Cardiac fibroblast (primary cell): ENCODE data around the gene ATP10A.
"Not testable (repeated sequence)": the region's sequence is repeated elsewhere in the genome, so short reads cannot be mapped to it uniquely, and the experiment has no call there.

Experiments
- DNase-seq, 2 donors: peaks; one replicate each; pipeline versions ENCODE4 v3.0.0 to v3.0.0-alpha.2; 2010; ENCODE audit warnings: low read depth in 2 of 2
- H3K4me3 ChIP-seq, 2 donors: replicated peaks in 1 of 2; 1 replicate in 1 of 2; 2 replicates in 1 of 2; pipeline ENCODE4 v1.5.1; 2011; ENCODE audit warnings: low read depth in 2 of 2, low read length in 2 of 2, mild to moderate bottlenecking in 2 of 2, moderate library complexity in 1 of 2
- TF ChIP-seq, protein P1 (sequence below): IDR thresholded peaks from one replicate; pipeline ENCODE4 v1.5.1; 2011; ENCODE audit warnings: low read depth, mild to moderate bottlenecking, low read length, inconsistent platforms

Gene ATP10A

DNA sequence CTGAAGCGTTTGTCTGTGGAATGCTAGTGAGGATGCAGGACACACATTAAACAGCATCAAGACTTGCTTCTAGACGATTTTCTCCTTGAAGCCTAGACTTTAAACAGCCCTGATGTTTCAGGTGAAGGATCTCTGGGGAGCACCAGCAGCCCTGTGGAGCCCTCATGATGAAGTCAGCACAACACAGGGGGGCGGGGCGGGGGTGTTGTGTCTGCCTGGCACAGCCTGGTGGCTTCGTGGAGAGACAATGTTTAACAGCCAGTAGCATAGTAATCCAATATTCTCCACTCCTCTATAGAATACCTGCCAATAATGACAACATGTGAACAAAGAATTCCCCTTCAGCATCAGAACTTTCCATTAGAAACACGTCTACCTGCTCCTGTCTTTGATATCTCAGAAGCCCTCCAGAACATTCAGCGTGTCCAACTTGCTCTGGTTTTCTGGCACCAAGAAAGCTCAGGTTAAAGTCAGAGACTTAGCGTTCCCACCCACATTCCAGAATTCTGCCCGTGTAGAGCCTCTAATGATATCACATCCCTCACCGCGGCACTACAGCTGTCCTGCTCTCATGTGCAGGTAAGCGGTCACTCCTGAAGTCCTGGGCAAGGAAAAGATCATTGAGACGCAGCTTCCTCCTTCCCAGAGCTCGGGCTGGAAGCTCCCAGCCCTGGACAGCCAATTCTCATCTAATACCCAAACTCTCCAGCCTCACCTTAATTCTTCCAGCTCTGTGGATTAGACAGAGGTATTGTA is 98.0 kb downstream of the ATP10A start:
- no peak for DNase-seq
- TF ChIP-seq, protein P1, sequence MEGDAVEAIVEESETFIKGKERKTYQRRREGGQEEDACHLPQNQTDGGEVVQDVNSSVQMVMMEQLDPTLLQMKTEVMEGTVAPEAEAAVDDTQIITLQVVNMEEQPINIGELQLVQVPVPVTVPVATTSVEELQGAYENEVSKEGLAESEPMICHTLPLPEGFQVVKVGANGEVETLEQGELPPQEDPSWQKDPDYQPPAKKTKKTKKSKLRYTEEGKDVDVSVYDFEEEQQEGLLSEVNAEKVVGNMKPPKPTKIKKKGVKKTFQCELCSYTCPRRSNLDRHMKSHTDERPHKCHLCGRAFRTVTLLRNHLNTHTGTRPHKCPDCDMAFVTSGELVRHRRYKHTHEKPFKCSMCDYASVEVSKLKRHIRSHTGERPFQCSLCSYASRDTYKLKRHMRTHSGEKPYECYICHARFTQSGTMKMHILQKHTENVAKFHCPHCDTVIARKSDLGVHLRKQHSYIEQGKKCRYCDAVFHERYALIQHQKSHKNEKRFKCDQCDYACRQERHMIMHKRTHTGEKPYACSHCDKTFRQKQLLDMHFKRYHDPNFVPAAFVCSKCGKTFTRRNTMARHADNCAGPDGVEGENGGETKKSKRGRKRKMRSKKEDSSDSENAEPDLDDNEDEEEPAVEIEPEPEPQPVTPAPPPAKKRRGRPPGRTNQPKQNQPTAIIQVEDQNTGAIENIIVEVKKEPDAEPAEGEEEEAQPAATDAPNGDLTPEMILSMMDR = no peak
- H3K4me3 ChIP-seq = no peak overlapping the region

DNA sequence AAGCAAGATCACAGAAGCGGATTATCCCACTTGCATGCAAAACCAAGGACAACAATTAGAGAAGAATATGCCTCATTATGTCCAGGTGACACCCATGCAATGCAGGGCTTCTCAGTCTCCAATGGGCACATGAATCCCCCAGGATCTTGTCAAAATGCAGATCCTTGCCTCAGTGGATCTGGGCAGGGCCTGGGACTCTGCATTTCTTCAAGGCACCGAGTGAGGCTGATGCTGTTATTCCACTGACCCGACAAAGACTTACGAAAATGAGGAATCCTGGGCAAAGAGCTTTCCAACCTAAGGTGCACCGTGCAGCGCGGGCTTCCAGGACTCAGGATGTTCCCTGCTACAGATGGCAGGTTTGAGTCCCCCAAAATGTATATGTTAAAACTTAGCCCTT is 99.2 kb downstream of the ATP10A start:
- H3K4me3 ChIP-seq = no peak overlapping the region
- DNase-seq = no peak
- TF ChIP-seq, protein P1 = no peak

DNA sequence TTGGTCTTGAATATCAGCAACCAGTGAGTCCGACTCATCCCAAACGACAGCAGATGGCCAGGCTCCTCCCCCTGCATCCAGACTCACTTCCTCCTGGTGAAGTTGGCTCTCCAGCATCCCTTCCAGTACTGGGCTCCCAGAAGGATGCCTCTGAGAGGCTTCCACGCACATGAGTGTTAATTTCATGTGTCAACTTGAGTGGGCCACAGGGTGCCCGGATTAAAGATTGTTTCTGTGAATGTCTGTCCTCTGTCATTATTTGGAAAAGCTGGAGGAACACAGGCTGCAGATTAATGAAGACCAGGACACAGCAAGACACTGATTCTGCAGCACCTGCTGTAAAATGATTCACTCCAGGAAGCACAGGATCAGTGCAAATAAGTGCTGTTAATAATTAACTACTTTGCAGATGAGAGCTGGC is 99.8 kb downstream of the ATP10A start:
- TF ChIP-seq, protein P1 = no peak
- no peak overlapping the region for H3K4me3 ChIP-seq
- DNase-seq = no peak

DNA sequence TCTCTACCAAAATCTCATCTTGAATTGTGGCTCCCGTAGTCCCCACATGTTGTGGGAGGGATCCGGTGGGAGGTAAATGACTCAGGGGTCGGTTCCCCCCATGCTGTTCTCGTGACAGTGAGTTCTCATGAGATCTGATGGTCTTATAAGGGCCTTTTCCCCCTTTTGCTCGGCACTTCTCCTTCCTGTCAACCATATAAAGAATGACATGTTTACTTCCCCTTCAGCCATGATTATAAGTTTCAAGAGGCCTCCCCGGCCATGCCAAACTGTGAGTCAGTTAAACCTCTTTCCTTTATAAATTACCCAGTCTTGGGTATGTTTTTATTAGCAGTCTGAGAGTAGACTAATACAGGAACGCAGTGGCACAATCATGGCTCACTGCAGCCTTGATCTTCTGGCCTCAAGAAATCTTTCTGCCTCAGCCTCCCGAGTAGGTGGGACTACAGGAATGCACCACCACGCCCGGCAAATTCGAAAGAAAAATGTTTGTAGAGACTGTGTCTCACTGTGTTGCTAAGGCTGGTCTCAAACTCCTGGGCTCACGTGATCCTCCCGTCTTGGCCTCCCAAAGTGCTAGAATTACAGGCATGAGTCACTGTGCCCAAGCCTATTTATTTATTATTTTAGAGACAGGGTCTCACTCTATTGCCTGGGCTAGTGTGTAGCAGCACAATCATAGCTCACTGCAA is 101.0 kb downstream of the ATP10A start:
- DNase-seq = peak in 1 of 2 donors; percentile 18
- TF ChIP-seq, protein P1 = no peak
- H3K4me3 ChIP-seq = no peak overlapping the region

DNA sequence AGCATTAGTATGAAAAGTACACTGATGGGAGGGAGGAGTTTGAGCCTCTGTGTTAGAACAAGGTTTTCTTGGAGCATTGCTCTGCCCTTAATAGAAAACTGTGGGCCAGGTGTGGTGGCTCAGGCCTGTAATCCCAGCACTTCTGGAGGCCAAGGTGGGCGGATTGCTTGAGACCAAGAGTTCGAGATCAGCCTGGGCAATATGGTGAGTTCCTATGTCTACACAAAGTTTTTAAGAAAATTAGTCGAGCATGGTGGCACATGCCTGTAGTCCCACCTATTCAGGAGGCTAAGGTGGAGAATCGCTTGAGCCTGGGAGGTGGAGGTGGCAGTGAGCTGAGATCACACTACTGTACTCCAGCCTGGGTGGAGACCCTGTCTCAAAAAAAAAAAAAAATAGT is 103.7 kb downstream of the ATP10A start:
- TF ChIP-seq, protein P1 = no peak
- H3K4me3 ChIP-seq = no peak overlapping the region
- DNase-seq = no peak

DNA sequence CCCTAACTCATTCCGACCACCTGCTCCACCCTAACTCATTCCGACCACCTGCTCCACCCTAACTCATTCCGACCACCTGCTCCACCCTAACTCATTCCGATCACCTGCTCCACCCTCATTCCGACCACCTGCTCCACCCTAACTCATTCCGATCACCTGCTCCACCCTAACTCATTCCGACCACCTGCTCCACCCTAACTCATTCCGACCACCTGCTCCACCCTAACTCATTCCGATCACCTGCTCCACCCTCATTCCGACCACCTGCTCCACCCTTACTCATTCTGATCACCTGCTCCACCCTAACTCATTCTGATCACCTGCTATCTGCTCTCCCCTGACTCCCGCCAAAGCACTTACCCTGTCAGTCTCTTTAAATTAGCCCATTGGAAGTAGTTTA is 104.5 kb downstream of the ATP10A start:
- DNase-seq = not testable (repeated sequence)

DNA sequence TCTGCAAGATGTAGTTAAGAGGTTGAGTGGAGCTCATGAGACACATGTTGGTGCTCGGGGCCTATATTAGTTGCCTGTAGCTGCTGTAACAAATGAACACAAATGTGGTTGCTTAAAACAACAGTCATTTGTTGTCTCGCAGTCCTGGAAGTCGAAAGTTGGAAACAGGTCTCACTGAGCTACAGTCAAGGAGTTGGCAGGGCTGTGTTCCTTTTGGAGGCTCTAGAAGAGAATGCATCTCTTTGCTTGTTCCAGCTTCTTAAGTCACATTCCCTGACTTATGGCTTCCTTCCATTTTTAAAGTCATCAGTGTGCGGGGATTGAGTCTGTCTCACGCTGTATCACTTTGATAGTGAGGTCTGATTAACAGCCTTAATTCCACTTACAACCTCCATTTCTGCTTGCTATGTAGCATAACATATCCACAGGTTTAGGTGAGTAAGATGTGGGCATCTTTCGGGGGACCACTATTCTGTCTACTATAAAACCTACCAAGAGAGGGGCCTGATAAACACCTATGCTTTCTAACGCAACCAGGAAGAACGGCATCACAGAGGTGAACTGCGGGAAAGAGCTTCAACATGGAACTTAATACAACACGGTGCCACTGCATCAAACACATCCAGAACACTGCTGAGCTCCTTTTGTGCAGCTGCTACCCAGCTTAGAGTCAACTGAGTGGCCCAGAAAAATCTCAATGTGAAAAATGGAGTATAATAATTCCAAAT is 119.4 kb downstream of the ATP10A start:
- no peak for DNase-seq
- TF ChIP-seq, protein P1 = no peak
- H3K4me3 ChIP-seq = no peak overlapping the region

More for the DNA sequence above, 104.5 kb downstream of the ATP10A start:
- not testable (repeated sequence) for H3K4me3 ChIP-seq
